ENCODE measurements around the gene LRBA.

The LRBA gene

GRCh38 chr4:150990250-150990649, 24.8 kb downstream of the LRBA start:
- no peak overlapping the region for H3K4me3 ChIP-seq (ENCODE audit: low read depth, low read length, poor library complexity, severe bottlenecking)
- H3K9ac ChIP-seq (ENCODE audit: low read length) = no peak overlapping the region
- H3K79me2 ChIP-seq (ENCODE audit: insufficient read depth, low read length) = peaks cover 41% of the 10 kb centered on the region
- no peaks in the 10 kb centered on the region for H3F3A ChIP-seq (ENCODE audit: insufficient read depth, low read length)
- H3K9me3 ChIP-seq (ENCODE audit: low read length) = no peaks in the 10 kb centered on the region
- no peak overlapping the region for H3K4me2 ChIP-seq (ENCODE audit: low read length)
- H4K20me1 ChIP-seq (ENCODE audit: insufficient read depth, low read length) = no peaks in the 10 kb centered on the region
- no peaks in the 10 kb centered on the region for H3K9me2 ChIP-seq (ENCODE audit: low read depth, low read length)
- H3K27me3 ChIP-seq (ENCODE audit: insufficient read depth, low read length) = no peaks in the 10 kb centered on the region
- H3K36me3 ChIP-seq (ENCODE audit: insufficient read depth, low read length) = peaks cover 13% of the 10 kb centered on the region; the same call in 1 of the 2 replicates
- no peak overlapping the region for H2AFZ ChIP-seq (ENCODE audit: low read length)
- no peaks in the 10 kb centered on the region for H3K4me1 ChIP-seq (ENCODE audit: insufficient read depth, low read length, severe bottlenecking)
- H3K27ac ChIP-seq (ENCODE audit: low read depth, low read length, poor library complexity, severe bottlenecking) = no peak overlapping the region
- TF ChIP-seq CTCF (IDR thresholded peaks at IDR 0.05; ENCODE audit: low read length) (no peak), EZH2 (IDR thresholded peaks at IDR 0.05; ENCODE audit: borderline replicate concordance, low read length) (no peak)

- H3K79me2 ChIP-seq (ENCODE audit: insufficient read depth, low read length) = peaks cover 33% of the 10 kb centered on the region
- no peak overlapping the region for H2AFZ ChIP-seq (ENCODE audit: low read length)
- H3K27ac ChIP-seq (ENCODE audit: low read depth, low read length, poor library complexity, severe bottlenecking) = no peak overlapping the region
- H3K4me3 ChIP-seq (ENCODE audit: low read depth, low read length, poor library complexity, severe bottlenecking) = no peak overlapping the region
- TF ChIP-seq CTCF (IDR thresholded peaks at IDR 0.05; ENCODE audit: low read length) = no peak
- TF ChIP-seq EZH2 (IDR thresholded peaks at IDR 0.05; ENCODE audit: borderline replicate concordance, low read length) = no peak
- H3K4me2 ChIP-seq (ENCODE audit: low read length) = no peak overlapping the region
- H3K4me1 ChIP-seq (ENCODE audit: insufficient read depth, low read length, severe bottlenecking) = no peaks in the 10 kb centered on the region
- H3K9me2 ChIP-seq (ENCODE audit: low read depth, low read length) = no peaks in the 10 kb centered on the region
- no peaks in the 10 kb centered on the region for H3K27me3 ChIP-seq (ENCODE audit: insufficient read depth, low read length)
- no peaks in the 10 kb centered on the region for H3K9me3 ChIP-seq (ENCODE audit: low read length)
- peaks cover 8% of the 10 kb centered on the region for H3K36me3 ChIP-seq (ENCODE audit: insufficient read depth, low read length)
- H3F3A ChIP-seq (ENCODE audit: insufficient read depth, low read length) = no peaks in the 10 kb centered on the region
- H4K20me1 ChIP-seq (ENCODE audit: insufficient read depth, low read length) = no peaks in the 10 kb centered on the region
- no peak overlapping the region for H3K9ac ChIP-seq (ENCODE audit: low read length)
These were observed 26.8 kb downstream of the LRBA start for GRCh38 chr4:150988238-150988637.

GRCh38 chr4:150987204-150987603, 27.9 kb downstream of the LRBA start:
- H4K20me1 ChIP-seq (ENCODE audit: insufficient read depth, low read length) = no peaks in the 10 kb centered on the region
- no peak overlapping the region for H3K4me3 ChIP-seq (ENCODE audit: low read depth, low read length, poor library complexity, severe bottlenecking)
- H3K4me1 ChIP-seq (ENCODE audit: insufficient read depth, low read length, severe bottlenecking) = no peaks in the 10 kb centered on the region
- H3K9me3 ChIP-seq (ENCODE audit: low read length) = no peaks in the 10 kb centered on the region
- no peak overlapping the region for H2AFZ ChIP-seq (ENCODE audit: low read length)
- H3K36me3 ChIP-seq (ENCODE audit: insufficient read depth, low read length) = peaks cover 8% of the 10 kb centered on the region
- H3K4me2 ChIP-seq (ENCODE audit: low read length) = no peak overlapping the region
- peaks cover 33% of the 10 kb centered on the region for H3K79me2 ChIP-seq (ENCODE audit: insufficient read depth, low read length)
- H3F3A ChIP-seq (ENCODE audit: insufficient read depth, low read length) = no peaks in the 10 kb centered on the region
- no peak for TF ChIP-seq EZH2 (IDR thresholded peaks at IDR 0.05; ENCODE audit: borderline replicate concordance, low read length)
- TF ChIP-seq CTCF (IDR thresholded peaks at IDR 0.05; ENCODE audit: low read length) = no peak
- H3K27me3 ChIP-seq (ENCODE audit: insufficient read depth, low read length) = no peaks in the 10 kb centered on the region
- no peak overlapping the region for H3K27ac ChIP-seq (ENCODE audit: low read depth, low read length, poor library complexity, severe bottlenecking)
- H3K9ac ChIP-seq (ENCODE audit: low read length) = no peak overlapping the region
- no peaks in the 10 kb centered on the region for H3K9me2 ChIP-seq (ENCODE audit: low read depth, low read length)

All from OCI-LY1 (cell line).